ENCODE measurements around the gene TMEM120B.

TMEM120B gene

GRCh38 chr12:121804417-121805111, 92.0 kb downstream of the TMEM120B start:
- DNase-seq (ENCODE audit: low spot score), result no peak

GRCh38 chr12:121805171-121806008, 92.8 kb downstream of the TMEM120B start:
- no peak for DNase-seq (ENCODE audit: low spot score)

- DNase-seq (ENCODE audit: low spot score), result no peak
These were observed 93.5 kb downstream of the TMEM120B start for GRCh38 chr12:121806009-121806545.

GRCh38 chr12:121806546-121807423, 94.2 kb downstream of the TMEM120B start:
- no peak for DNase-seq (ENCODE audit: low spot score)

- no peak for DNase-seq (ENCODE audit: low spot score)
These were observed 95.2 kb downstream of the TMEM120B start for GRCh38 chr12:121807642-121808347.

- DNase-seq (ENCODE audit: low spot score), result no peak
These were observed 96.1 kb downstream of the TMEM120B start for GRCh38 chr12:121808623-121809022.

- no peak for DNase-seq (ENCODE audit: low spot score)
These were observed 97.2 kb downstream of the TMEM120B start for GRCh38 chr12:121809712-121810116.

- no peak for DNase-seq (ENCODE audit: low spot score)
These were observed 97.8 kb downstream of the TMEM120B start for GRCh38 chr12:121810234-121810817.

- DNase-seq (ENCODE audit: low spot score), result no peak
These were observed 98.4 kb downstream of the TMEM120B start for GRCh38 chr12:121810833-121811433.

- DNase-seq (ENCODE audit: low spot score), result peak; percentile 85
These were observed 99.1 kb downstream of the TMEM120B start for GRCh38 chr12:121811434-121812319.

GRCh38 chr12:121812320-121812871, 99.8 kb downstream of the TMEM120B start:
- DNase-seq (ENCODE audit: low spot score), result no peak

- no peak for DNase-seq (ENCODE audit: low spot score)
These were observed 100.7 kb downstream of the TMEM120B start for GRCh38 chr12:121812921-121813896.

- no peak for DNase-seq (ENCODE audit: low spot score)
These were observed 101.4 kb downstream of the TMEM120B start for GRCh38 chr12:121813951-121814350.

GRCh38 chr12:121814429-121815119, 102.0 kb downstream of the TMEM120B start:
- DNase-seq (ENCODE audit: low spot score), result no peak

GRCh38 chr12:121815263-121815662, 102.7 kb downstream of the TMEM120B start:
- DNase-seq (ENCODE audit: low spot score), result no peak

GRCh38 chr12:121816925-121817647, 104.5 kb downstream of the TMEM120B start:
- DNase-seq (ENCODE audit: low spot score), result no peak

- no peak for DNase-seq (ENCODE audit: low spot score)
These were observed 105.1 kb downstream of the TMEM120B start for GRCh38 chr12:121817648-121818043.
